HEK293 (cell line): Measurements from ENCODE around the gene RSPH9.

Source experiments
- BCL11B ChIP-seq: fragments of 450-650 bp; formaldehyde crosslinking; IDR thresholded peaks from 2 replicates; pipeline ENCODE4 v1.5.1; 2016; ENCODE audit warnings: low read depth, missing biosample characterization, missing genetic modification characterization
- KLF1 ChIP-seq: fragments of 450-650 bp; formaldehyde crosslinking; IDR thresholded peaks from 2 replicates; pipeline ENCODE4 v1.5.1; 2016; ENCODE audit warnings: missing biosample characterization, missing genetic modification characterization
- MYNN ChIP-seq: fragments of 450-650 bp; formaldehyde crosslinking; IDR thresholded peaks from 2 replicates; pipeline ENCODE4 v1.5.1; 2016; ENCODE audit warnings: missing biosample characterization, missing genetic modification characterization, borderline replicate concordance
- SP2 ChIP-seq: fragments of 450-650 bp; formaldehyde crosslinking; IDR thresholded peaks from 2 replicates; pipeline ENCODE4 v1.5.1; 2016; ENCODE audit warnings: missing biosample characterization, missing genetic modification characterization
- ZFP41 ChIP-seq: fragments of 450-650 bp; formaldehyde crosslinking; IDR thresholded peaks from 2 replicates; pipeline ENCODE4 v1.5.1; 2016; ENCODE audit warnings: missing biosample characterization, missing genetic modification characterization, borderline replicate concordance
- ZNF146 ChIP-seq: fragments of 450-650 bp; formaldehyde crosslinking; IDR thresholded peaks from 2 replicates; pipeline ENCODE4 v1.5.1; 2016; ENCODE audit warnings: missing biosample characterization, missing genetic modification characterization
- ZNF174 ChIP-seq: fragments of 450-650 bp; formaldehyde crosslinking; IDR thresholded peaks from 2 replicates; pipeline ENCODE4 v1.5.0; 2017; ENCODE audit warnings: missing biosample characterization, mild to moderate bottlenecking, missing genetic modification characterization
- ZNF19 ChIP-seq: fragments of 450-650 bp; formaldehyde crosslinking; IDR thresholded peaks from 2 replicates; pipeline ENCODE4; 2016; ENCODE audit warnings: missing biosample characterization, missing genetic modification characterization, low read depth
- ZNF214 ChIP-seq: fragments of 450-650 bp; formaldehyde crosslinking; IDR thresholded peaks from 2 replicates; pipeline ENCODE4 v1.5.1; 2017; ENCODE audit warnings: missing biosample characterization, mild to moderate bottlenecking, missing genetic modification characterization, borderline replicate concordance
- ZNF221 ChIP-seq: fragments of 450-650 bp; formaldehyde crosslinking; IDR thresholded peaks from 2 replicates; pipeline ENCODE4 v1.5.1; 2017; ENCODE audit warnings: missing biosample characterization, missing genetic modification characterization, borderline replicate concordance
- ZNF248 ChIP-seq: fragments of 450-650 bp; formaldehyde crosslinking; IDR thresholded peaks from 2 replicates; pipeline ENCODE4 v1.5.1; 2017; ENCODE audit warnings: missing biosample characterization, missing genetic modification characterization
- ZNF391 ChIP-seq: fragments of 450-650 bp; formaldehyde crosslinking; IDR thresholded peaks from 2 replicates; pipeline ENCODE4 v1.5.1; 2016; ENCODE audit warnings: low read depth, missing biosample characterization, missing genetic modification characterization, borderline replicate concordance
- ZNF416 ChIP-seq: fragments of 450-650 bp; formaldehyde crosslinking; IDR thresholded peaks from 2 replicates; pipeline ENCODE4 v1.5.1; 2016; ENCODE audit warnings: missing biosample characterization, missing genetic modification characterization
- ZNF610 ChIP-seq: fragments of 450-650 bp; formaldehyde crosslinking; IDR thresholded peaks from 2 replicates; pipeline ENCODE4 v1.5.1; 2016; ENCODE audit warnings: missing biosample characterization, missing genetic modification characterization, borderline replicate concordance
- ZNF777 ChIP-seq: fragments of 450-650 bp; formaldehyde crosslinking; IDR thresholded peaks from 2 replicates; pipeline ENCODE4 v1.5.1; 2017; ENCODE audit warnings: missing biosample characterization, missing genetic modification characterization, borderline replicate concordance
- TF ChIP-seq, protein P1 (sequence below): fragments of 450-650 bp; formaldehyde crosslinking; IDR thresholded peaks from 2 replicates; pipeline ENCODE4 v1.5.1; 2017; ENCODE audit warnings: missing biosample characterization, missing genetic modification characterization
- TF ChIP-seq, protein P2 (sequence below): fragments of 450-650 bp; formaldehyde crosslinking; IDR thresholded peaks from 2 replicates; pipeline ENCODE4 v1.5.1; 2017; ENCODE audit warnings: missing biosample characterization, missing genetic modification characterization
- TF ChIP-seq, protein P3 (sequence below): fragments of 450-650 bp; formaldehyde crosslinking; IDR thresholded peaks from 2 replicates; pipeline ENCODE4 v1.5.1; 2016; ENCODE audit warnings: missing biosample characterization, missing genetic modification characterization
- TF ChIP-seq, protein P4 (sequence below): fragments of 450-650 bp; formaldehyde crosslinking; IDR thresholded peaks from 2 replicates; pipeline ENCODE4 v1.5.1; 2016; ENCODE audit warnings: missing biosample characterization, missing genetic modification characterization
- TF ChIP-seq, protein P5 (sequence below): sonication (generic); formaldehyde crosslinking; IDR thresholded peaks from 2 replicates; pipeline ENCODE4 v1.8.1; 2022; ENCODE audit warnings: mild to moderate bottlenecking, moderate library complexity, missing genetic modification reagents
- TF ChIP-seq, protein P6 (sequence below): fragments of 450-650 bp; formaldehyde crosslinking; IDR thresholded peaks from 2 replicates; pipeline ENCODE4 v1.5.1; 2016; ENCODE audit warnings: missing biosample characterization, missing genetic modification characterization
- TF ChIP-seq, protein P7 (sequence below): fragments of 450-650 bp; IDR thresholded peaks from 2 replicates; pipeline ENCODE4 v1.5.1; 2018; ENCODE audit warnings: missing biosample characterization, mild to moderate bottlenecking, missing genetic modification characterization
- TF ChIP-seq, protein P8 (sequence below): fragments of 450-650 bp; formaldehyde crosslinking; IDR thresholded peaks from 2 replicates; pipeline ENCODE4 v1.5.1; 2016; ENCODE audit warnings: missing biosample characterization, missing genetic modification characterization
- TF ChIP-seq, protein P9 (sequence below): fragments of 450-650 bp; formaldehyde crosslinking; IDR thresholded peaks from 2 replicates; pipeline ENCODE4 v1.5.1; 2016; ENCODE audit warnings: missing biosample characterization, missing genetic modification characterization

The RSPH9 gene

DNA sequence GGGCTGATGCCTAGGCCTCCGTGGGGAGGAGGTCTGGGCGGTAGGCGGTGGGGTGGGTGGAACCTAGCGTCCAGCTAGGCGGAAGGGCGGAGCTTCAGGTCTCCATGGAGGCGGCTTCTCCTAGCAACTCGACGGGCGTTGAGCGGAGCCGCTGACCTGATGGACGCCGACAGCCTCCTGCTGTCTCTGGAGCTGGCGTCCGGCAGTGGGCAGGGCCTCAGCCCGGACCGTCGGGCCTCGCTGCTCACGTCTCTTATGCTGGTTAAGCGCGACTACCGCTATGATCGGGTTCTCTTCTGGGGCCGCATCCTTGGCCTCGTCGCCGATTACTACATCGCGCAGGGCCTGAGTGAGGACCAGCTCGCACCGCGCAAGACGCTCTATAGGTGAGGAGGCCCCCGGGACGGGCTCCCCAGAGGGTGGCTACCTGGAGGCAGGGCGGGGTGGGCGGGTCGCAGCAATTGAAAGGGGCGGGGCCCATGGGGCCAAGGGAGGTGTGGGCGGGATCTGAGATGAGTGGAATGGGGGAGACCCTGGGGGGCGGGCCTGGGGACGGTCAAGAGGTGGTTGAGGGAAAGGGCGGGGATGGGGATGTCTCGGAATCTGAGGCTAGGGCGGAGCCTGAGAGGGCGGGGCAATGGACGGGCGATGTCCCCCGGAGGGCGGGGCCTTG lies at the start of gene RSPH9 (continued):
- TF ChIP-seq, protein P1, sequence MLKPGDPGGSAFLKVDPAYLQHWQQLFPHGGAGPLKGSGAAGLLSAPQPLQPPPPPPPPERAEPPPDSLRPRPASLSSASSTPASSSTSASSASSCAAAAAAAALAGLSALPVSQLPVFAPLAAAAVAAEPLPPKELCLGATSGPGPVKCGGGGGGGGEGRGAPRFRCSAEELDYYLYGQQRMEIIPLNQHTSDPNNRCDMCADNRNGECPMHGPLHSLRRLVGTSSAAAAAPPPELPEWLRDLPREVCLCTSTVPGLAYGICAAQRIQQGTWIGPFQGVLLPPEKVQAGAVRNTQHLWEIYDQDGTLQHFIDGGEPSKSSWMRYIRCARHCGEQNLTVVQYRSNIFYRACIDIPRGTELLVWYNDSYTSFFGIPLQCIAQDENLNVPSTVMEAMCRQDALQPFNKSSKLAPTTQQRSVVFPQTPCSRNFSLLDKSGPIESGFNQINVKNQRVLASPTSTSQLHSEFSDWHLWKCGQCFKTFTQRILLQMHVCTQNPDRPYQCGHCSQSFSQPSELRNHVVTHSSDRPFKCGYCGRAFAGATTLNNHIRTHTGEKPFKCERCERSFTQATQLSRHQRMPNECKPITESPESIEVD (tag by site-specific recombination): no peak
- TF ChIP-seq, protein P2, sequence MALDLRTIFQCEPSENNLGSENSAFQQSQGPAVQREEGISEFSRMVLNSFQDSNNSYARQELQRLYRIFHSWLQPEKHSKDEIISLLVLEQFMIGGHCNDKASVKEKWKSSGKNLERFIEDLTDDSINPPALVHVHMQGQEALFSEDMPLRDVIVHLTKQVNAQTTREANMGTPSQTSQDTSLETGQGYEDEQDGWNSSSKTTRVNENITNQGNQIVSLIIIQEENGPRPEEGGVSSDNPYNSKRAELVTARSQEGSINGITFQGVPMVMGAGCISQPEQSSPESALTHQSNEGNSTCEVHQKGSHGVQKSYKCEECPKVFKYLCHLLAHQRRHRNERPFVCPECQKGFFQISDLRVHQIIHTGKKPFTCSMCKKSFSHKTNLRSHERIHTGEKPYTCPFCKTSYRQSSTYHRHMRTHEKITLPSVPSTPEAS: no peak
- TF ChIP-seq, protein P3, sequence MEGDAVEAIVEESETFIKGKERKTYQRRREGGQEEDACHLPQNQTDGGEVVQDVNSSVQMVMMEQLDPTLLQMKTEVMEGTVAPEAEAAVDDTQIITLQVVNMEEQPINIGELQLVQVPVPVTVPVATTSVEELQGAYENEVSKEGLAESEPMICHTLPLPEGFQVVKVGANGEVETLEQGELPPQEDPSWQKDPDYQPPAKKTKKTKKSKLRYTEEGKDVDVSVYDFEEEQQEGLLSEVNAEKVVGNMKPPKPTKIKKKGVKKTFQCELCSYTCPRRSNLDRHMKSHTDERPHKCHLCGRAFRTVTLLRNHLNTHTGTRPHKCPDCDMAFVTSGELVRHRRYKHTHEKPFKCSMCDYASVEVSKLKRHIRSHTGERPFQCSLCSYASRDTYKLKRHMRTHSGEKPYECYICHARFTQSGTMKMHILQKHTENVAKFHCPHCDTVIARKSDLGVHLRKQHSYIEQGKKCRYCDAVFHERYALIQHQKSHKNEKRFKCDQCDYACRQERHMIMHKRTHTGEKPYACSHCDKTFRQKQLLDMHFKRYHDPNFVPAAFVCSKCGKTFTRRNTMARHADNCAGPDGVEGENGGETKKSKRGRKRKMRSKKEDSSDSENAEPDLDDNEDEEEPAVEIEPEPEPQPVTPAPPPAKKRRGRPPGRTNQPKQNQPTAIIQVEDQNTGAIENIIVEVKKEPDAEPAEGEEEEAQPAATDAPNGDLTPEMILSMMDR: no peak
- TF ChIP-seq MYNN (tag by site-specific recombination): peak; percentile 87
- TF ChIP-seq, protein P4, sequence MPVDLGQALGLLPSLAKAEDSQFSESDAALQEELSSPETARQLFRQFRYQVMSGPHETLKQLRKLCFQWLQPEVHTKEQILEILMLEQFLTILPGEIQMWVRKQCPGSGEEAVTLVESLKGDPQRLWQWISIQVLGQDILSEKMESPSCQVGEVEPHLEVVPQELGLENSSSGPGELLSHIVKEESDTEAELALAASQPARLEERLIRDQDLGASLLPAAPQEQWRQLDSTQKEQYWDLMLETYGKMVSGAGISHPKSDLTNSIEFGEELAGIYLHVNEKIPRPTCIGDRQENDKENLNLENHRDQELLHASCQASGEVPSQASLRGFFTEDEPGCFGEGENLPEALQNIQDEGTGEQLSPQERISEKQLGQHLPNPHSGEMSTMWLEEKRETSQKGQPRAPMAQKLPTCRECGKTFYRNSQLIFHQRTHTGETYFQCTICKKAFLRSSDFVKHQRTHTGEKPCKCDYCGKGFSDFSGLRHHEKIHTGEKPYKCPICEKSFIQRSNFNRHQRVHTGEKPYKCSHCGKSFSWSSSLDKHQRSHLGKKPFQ (tag by site-specific recombination): no peak
- no peak for TF ChIP-seq ZNF174 (tag by site-specific recombination)
- TF ChIP-seq, protein P5, sequence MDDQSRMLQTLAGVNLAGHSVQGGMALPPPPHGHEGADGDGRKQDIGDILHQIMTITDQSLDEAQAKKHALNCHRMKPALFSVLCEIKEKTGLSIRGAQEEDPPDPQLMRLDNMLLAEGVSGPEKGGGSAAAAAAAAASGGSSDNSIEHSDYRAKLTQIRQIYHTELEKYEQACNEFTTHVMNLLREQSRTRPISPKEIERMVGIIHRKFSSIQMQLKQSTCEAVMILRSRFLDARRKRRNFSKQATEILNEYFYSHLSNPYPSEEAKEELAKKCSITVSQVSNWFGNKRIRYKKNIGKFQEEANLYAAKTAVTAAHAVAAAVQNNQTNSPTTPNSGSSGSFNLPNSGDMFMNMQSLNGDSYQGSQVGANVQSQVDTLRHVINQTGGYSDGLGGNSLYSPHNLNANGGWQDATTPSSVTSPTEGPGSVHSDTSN (CRISPR knock-in tag): no peak
- 0 out of 2 replicates have a peak, but pooled peaks have one; percentile 63 for TF ChIP-seq ZNF777 (tag by site-specific recombination)
- TF ChIP-seq ZFP41 (tag by site-specific recombination): no peak
- peak; percentile 93 for TF ChIP-seq KLF1
- no peak for TF ChIP-seq ZNF146 (tag by site-specific recombination)
- TF ChIP-seq, protein P6, sequence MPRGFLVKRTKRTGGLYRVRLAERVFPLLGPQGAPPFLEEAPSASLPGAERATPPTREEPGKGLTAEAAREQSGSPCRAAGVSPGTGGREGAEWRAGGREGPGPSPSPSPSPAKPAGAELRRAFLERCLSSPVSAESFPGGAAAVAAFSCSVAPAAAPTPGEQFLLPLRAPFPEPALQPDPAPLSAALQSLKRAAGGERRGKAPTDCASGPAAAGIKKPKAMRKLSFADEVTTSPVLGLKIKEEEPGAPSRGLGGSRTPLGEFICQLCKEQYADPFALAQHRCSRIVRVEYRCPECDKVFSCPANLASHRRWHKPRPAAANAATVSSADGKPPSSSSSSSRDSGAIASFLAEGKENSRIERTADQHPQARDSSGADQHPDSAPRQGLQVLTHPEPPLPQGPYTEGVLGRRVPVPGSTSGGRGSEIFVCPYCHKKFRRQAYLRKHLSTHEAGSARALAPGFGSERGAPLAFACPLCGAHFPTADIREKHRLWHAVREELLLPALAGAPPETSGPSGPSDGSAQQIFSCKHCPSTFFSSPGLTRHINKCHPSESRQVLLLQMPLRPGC (tag by site-specific recombination): no peak
- TF ChIP-seq, protein P7, sequence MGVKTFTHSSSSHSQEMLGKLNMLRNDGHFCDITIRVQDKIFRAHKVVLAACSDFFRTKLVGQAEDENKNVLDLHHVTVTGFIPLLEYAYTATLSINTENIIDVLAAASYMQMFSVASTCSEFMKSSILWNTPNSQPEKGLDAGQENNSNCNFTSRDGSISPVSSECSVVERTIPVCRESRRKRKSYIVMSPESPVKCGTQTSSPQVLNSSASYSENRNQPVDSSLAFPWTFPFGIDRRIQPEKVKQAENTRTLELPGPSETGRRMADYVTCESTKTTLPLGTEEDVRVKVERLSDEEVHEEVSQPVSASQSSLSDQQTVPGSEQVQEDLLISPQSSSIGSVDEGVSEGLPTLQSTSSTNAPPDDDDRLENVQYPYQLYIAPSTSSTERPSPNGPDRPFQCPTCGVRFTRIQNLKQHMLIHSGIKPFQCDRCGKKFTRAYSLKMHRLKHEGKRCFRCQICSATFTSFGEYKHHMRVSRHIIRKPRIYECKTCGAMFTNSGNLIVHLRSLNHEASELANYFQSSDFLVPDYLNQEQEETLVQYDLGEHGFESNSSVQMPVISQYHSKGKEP (tag by site-specific recombination): no peak
- TF ChIP-seq ZNF610 (tag by site-specific recombination): no peak
- TF ChIP-seq ZNF391 (tag by site-specific recombination): no peak
- peak; percentile 69 for TF ChIP-seq SP2 (tag by site-specific recombination)
- no peak for TF ChIP-seq ZNF221 (tag by site-specific recombination)
- no peak for TF ChIP-seq ZNF19 (tag by site-specific recombination)
- no peak for TF ChIP-seq ZNF416 (tag by site-specific recombination)
- TF ChIP-seq BCL11B: no peak
- TF ChIP-seq, protein P8, sequence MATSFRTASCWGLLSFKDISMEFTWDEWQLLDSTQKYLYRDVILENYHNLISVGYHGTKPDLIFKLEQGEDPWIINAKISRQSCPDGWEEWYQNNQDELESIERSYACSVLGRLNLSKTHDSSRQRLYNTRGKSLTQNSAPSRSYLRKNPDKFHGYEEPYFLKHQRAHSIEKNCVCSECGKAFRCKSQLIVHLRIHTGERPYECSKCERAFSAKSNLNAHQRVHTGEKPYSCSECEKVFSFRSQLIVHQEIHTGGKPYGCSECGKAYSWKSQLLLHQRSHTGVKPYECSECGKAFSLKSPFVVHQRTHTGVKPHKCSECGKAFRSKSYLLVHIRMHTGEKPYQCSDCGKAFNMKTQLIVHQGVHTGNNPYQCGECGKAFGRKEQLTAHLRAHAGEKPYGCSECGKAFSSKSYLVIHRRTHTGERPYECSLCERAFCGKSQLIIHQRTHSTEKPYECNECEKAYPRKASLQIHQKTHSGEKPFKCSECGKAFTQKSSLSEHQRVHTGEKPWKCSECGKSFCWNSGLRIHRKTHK: no peak
- no peak for TF ChIP-seq ZNF214 (tag by site-specific recombination)
- TF ChIP-seq, protein P9, sequence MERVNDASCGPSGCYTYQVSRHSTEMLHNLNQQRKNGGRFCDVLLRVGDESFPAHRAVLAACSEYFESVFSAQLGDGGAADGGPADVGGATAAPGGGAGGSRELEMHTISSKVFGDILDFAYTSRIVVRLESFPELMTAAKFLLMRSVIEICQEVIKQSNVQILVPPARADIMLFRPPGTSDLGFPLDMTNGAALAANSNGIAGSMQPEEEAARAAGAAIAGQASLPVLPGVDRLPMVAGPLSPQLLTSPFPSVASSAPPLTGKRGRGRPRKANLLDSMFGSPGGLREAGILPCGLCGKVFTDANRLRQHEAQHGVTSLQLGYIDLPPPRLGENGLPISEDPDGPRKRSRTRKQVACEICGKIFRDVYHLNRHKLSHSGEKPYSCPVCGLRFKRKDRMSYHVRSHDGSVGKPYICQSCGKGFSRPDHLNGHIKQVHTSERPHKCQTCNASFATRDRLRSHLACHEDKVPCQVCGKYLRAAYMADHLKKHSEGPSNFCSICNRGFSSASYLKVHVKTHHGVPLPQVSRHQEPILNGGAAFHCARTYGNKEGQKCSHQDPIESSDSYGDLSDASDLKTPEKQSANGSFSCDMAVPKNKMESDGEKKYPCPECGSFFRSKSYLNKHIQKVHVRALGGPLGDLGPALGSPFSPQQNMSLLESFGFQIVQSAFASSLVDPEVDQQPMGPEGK: peak; percentile 57
- no peak for TF ChIP-seq ZNF248 (tag by site-specific recombination)
